IPS-18a (cell line): Measurements from ENCODE around the gene CBX5.
"Not testable (repeated sequence)": the region's sequence is repeated elsewhere in the genome, so short reads cannot be mapped to it uniquely, and the experiment has no call there.

ENCODE experiments used
- H3K27ac ChIP-seq: one replicate; pipeline ENCODE4 v1.5.1; 2013; ENCODE audit warnings: low read length
- H3K27me3 ChIP-seq: one replicate; pipeline ENCODE4 v1.6.1; 2013; ENCODE audit warnings: mild to moderate bottlenecking, low read length; ENCODE audit not compliant: control insufficient read depth, insufficient read depth
- H3K36me3 ChIP-seq: one replicate; pipeline ENCODE4 v1.6.1; 2013; ENCODE audit warnings: low read depth, low read length; ENCODE audit not compliant: control insufficient read depth
- H3K4me1 ChIP-seq: one replicate; pipeline ENCODE4 v1.6.1; 2013; ENCODE audit warnings: low read depth, low read length; ENCODE audit not compliant: control insufficient read depth
- H3K4me3 ChIP-seq: one replicate; pipeline ENCODE4 v1.5.1; 2013; ENCODE audit warnings: low read length
- H3K9ac ChIP-seq: one replicate; pipeline ENCODE4 v1.6.1; 2013; ENCODE audit warnings: mild to moderate bottlenecking, low read length, moderate library complexity
- H3K9me3 ChIP-seq: one replicate; pipeline ENCODE4 v1.6.1; 2013; ENCODE audit warnings: low read depth, low read length; ENCODE audit not compliant: control insufficient read depth

Gene CBX5

DNA sequence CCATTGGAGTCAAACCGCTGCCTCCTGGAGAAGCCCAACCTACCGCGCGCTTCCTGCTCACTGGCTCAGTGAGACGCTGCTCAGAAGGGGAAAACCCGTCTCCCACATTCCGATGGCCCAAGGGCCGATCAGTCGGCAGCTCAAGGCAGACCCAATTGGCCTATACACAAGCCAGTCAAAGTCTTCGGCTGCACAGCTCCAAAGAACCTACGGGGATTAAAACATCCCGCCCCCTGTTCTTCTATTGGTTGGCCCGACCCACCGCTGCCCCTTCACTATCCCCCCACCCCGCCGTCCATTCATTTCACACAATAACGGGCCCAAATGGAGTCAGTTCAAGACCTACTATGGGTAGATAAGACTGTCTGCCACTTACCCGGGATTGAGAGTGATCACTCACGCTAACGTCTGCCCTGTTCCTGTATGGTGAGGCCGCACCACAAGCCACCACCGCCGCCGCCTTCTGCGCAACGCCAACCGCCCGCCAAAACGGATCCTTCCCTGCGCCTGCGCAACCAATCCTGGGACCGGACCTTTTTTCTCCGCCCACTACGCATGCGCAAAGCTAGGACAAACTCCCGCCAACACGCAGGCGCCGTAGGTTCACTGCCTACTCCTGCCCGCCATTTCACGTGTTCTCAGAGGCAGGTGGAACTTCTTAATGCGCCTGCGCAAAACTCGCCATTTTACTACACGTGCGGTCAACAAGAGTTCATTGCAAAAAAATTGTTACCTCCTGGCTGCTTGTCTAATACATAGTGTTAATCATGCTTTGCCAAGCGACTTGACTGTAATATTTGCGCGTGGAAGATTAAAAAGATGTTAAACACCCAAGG is at the start of gene CBX5:
Gene CBX5 (minus strand): TSS at position 491 of the 836 bp plus-strand sequence. CDS start 22,472 bp downstream, outside the sequence.
- H3K36me3 ChIP-seq = peaks cover 41% of the 10 kb centered on the region
- peak within 1 kb of the TSS; percentile 89 for H3K4me3 ChIP-seq
- no peaks in the 10 kb centered on the region for H3K27me3 ChIP-seq
- peak within 1 kb of the TSS; percentile 98 for H3K27ac ChIP-seq
- H3K9ac ChIP-seq = peak within 1 kb of the TSS; percentile 99
- no peaks in the 10 kb centered on the region for H3K9me3 ChIP-seq
- H3K4me1 ChIP-seq = peaks cover 17% of the 10 kb centered on the region

- Histone ChIP-seq H3K36me3 (no peaks in the 10 kb centered on the region), H3K27ac (no peak overlapping the region), H3K4me3 (no peak overlapping the region), H3K27me3 (no peaks in the 10 kb centered on the region), H3K9ac (no peak overlapping the region), H3K4me1 (peaks cover 16% of the 10 kb centered on the region), H3K9me3 (no peaks in the 10 kb centered on the region)
Measured at GRCh38 chr12:54328595-54329337, 48.8 kb upstream of the CBX5 start.

- H3K4me1 ChIP-seq = peaks cover 16% of the 10 kb centered on the region
- peak overlapping the region; percentile 96 for H3K9ac ChIP-seq
- H3K27ac ChIP-seq = peak overlapping the region; percentile 62
- not testable (repeated sequence) for H3K9me3 ChIP-seq, H3K36me3 ChIP-seq, H3K27me3 ChIP-seq
- H3K4me3 ChIP-seq = peak overlapping the region; percentile 98
Measured at GRCh38 chr12:54325442-54326109, 45.7 kb upstream of the CBX5 start.

GRCh38 chr12:54324617-54325441 is 44.9 kb upstream of the CBX5 start, which contains the start of gene COPZ1:
Gene COPZ1, plus strand, starts transcription at chr12:54325131. Its CDS starts 33 bp downstream, at chr12:54325164.
- Histone ChIP-seq H3K27me3 (no peaks in the 10 kb centered on the region), H3K9ac (peak within 1 kb of the TSS; percentile 96), H3K4me3 (peak within 1 kb of the TSS; percentile 98), H3K4me1 (peaks cover 13% of the 10 kb centered on the region), H3K36me3 (no peaks in the 10 kb centered on the region), H3K27ac (peak within 1 kb of the TSS; percentile 62), H3K9me3 (no peaks in the 10 kb centered on the region)

- H3K36me3 ChIP-seq = no peaks in the 10 kb centered on the region
Measured at GRCh38 chr12:54321363-54321762, 41.4 kb upstream of the CBX5 start.

DNA sequence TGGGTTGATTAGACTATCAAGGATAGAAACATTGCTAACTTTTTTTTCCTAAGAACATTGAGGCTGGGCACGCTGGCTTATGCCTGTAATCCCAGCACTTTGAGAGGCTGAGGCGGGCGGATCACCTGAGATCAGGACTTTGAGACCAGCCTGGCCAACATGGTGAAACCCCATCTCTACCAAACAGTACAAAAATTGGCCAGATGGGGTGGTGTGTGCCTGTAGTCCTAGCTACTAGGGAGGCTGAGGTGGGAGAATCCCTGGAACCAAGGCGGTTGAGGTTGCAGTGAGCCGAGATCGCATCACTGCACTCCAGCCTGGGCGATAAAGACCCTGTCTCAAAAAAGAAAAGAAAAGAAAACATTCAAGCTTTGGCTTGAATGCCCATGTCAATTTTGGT is 32.4 kb upstream of the CBX5 start:
- H3K4me1 ChIP-seq, H3K9me3 ChIP-seq, H3K9ac ChIP-seq, H3K4me3 ChIP-seq, H3K36me3 ChIP-seq, H3K27me3 ChIP-seq, H3K27ac ChIP-seq: not testable (repeated sequence)

More at GRCh38 chr12:54321363-54321762, 41.4 kb upstream of the CBX5 start:
- H3K9me3 ChIP-seq = no peaks in the 10 kb centered on the region
- no peaks in the 10 kb centered on the region for H3K4me1 ChIP-seq
- no peak overlapping the region for H3K9ac ChIP-seq
- H3K27ac ChIP-seq = no peak overlapping the region
- H3K27me3 ChIP-seq = no peaks in the 10 kb centered on the region
- H3K4me3 ChIP-seq = no peak overlapping the region

DNA sequence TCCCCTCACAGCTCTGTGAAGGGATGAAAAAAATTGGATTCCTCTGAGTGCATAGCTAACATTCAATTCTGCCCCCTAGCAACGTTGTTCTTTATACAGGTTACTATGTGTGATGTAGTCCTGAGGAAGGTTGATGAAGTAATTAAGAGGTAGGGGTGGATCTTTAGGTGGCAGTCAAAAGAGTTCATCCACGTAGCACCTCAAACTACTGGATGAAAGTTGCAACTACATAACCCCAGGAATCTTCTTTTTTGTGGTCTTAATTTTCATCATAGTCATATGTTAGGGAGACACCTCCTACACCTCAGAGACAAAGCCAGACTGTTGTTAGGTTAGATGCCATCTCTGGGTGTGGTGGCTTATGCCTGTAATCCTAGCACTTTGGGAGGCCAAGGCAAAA is 31.1 kb upstream of the CBX5 start:
- no peaks in the 10 kb centered on the region for H3K4me1 ChIP-seq

GRCh38 chr12:54306925-54307741 is 27.2 kb upstream of the CBX5 start:
- H3K4me1 ChIP-seq = peaks cover 15% of the 10 kb centered on the region
- H3K9me3 ChIP-seq = no peaks in the 10 kb centered on the region
- H3K27ac ChIP-seq = no peak overlapping the region
- H3K9ac ChIP-seq = no peak overlapping the region
- no peak overlapping the region for H3K4me3 ChIP-seq
- H3K27me3 ChIP-seq = no peaks in the 10 kb centered on the region
- H3K36me3 ChIP-seq = no peaks in the 10 kb centered on the region

More for the DNA sequence above, 31.1 kb upstream of the CBX5 start:
- Histone ChIP-seq H3K4me3 (no peak overlapping the region), H3K36me3 (no peaks in the 10 kb centered on the region), H3K27me3 (no peaks in the 10 kb centered on the region), H3K9ac (no peak overlapping the region), H3K9me3 (no peaks in the 10 kb centered on the region), H3K27ac (no peak overlapping the region)

- Histone ChIP-seq H3K4me1 (peaks cover 40% of the 10 kb centered on the region), H3K9ac (no peak overlapping the region), H3K27me3 (peaks cover 12% of the 10 kb centered on the region), H3K36me3 (no peaks in the 10 kb centered on the region), H3K4me3 (no peak overlapping the region), H3K27ac (no peak overlapping the region), H3K9me3 (no peaks in the 10 kb centered on the region)
Measured at GRCh38 chr12:54304187-54304810, 24.4 kb upstream of the CBX5 start.

- Histone ChIP-seq H3K9ac (no peak overlapping the region), H3K4me1 (peaks cover 40% of the 10 kb centered on the region), H3K27me3 (peaks cover 15% of the 10 kb centered on the region), H3K9me3 (no peaks in the 10 kb centered on the region), H3K4me3 (no peak overlapping the region), H3K36me3 (no peaks in the 10 kb centered on the region), H3K27ac (no peak overlapping the region)
Measured at GRCh38 chr12:54303640-54304039, 23.7 kb upstream of the CBX5 start.
